Pancreas (tissue), 10 donors: ENCODE results near the gene BRSK2. TPM values are rescaled to one million over a fixed set of nuclear protein-coding genes. Genes with fewer than 3 reads are reported as not detected.

ENCODE experiments used
- ATAC-seq, 4 donors: fragments of 200-7000 bp; cut with Tn5 transposase; one replicate each; pipeline versions ENCODE4 v1.8.0 to v1.9.1; 2020; ENCODE audit warnings: mild to moderate bottlenecking in 4 of 4, moderate library complexity in 4 of 4
- DNase-seq, 6 donors: peaks; one replicate each; pipeline ENCODE4 v3.0.0-alpha.2; 2020
- FAIRE-seq: peaks from 2 replicates; lab custom pipeline; 2012; peaks lifted over from hg19 to GRCh38; lab: Jason Lieb, UNC
- H3K27ac ChIP-seq, 4 donors: fragments of 200-600 bp; sonication (generic); 1 replicate in 3 of 4; 2 replicates in 1 of 4; pipeline versions ENCODE4 v1.5.0 to v1.8.0; 2020
- H3K27me3 ChIP-seq, 4 donors: fragments of 200-600 bp; one replicate each; pipeline ENCODE4 v1.8.0; 2021
- H3K36me3 ChIP-seq, 3 donors: fragments of 200-600 bp; sonication (generic) in 1 of 3; one replicate each; pipeline versions ENCODE4 v1.5.0 to v1.8.0; 2020 to 2021
- H3K4me1 ChIP-seq, 3 donors: fragments of 200-600 bp; one replicate each; pipeline ENCODE4 v1.8.0; 2021
- H3K4me3 ChIP-seq, 4 donors: fragments of 200-600 bp; sonication (generic) in 2 of 4; one replicate each; pipeline versions ENCODE4 v1.5.0 to v1.8.0; 2020 to 2021
- H3K9me3 ChIP-seq, 4 donors: fragments of 200-600 bp; one replicate each; pipeline ENCODE4 v1.8.0; 2021
- WGBS, 2 donors: extraction: QIAGEN DNeasy Blood & Tissue Kit; methylation state at CpG; one replicate each; pipeline ENCODE4 v1.1.7; 2013; 5-methylcytosine and 5-hydroxymethylcytosine counted together
- intact Hi-C, 3 donors: fragments of 100-400 bp; cut with DNase I; formaldehyde crosslinking; loops; one replicate each; pipeline versions ENCODE4 v1.11.1 to v1.14.2; 2022
- polyA plus RNA-seq, 2 donors: library from polyadenylated mRNA; stranded (reverse); fragments of 200-250 nt; gene quantifications; one replicate each; pipeline ENCODE4 v1.2.3, GENCODE V29; 2013
- total RNA-seq, 6 donors: library from RNA; stranded (reverse); fragmentation: NEBNext Ultra II Directional in 4 of 6; extraction: Animal tissue kit (Norgen Biotek cat#: 25700) in 4 of 6; gene quantifications; one replicate each; pipeline versions ENCODE4 v1.2.1 to v1.2.4, GENCODE V29; 2021 to 2023
- TF ChIP-seq, protein P1 (sequence below), 4 donors: fragments of 200-600 bp; sonication (generic) in 3 of 4; IDR thresholded peaks; one replicate each; pipeline versions ENCODE4 v1.5.0 to v1.8.0; 2021; ENCODE audit warnings: antibody characterized with exemption in 4 of 4
- donor health status: healthy with polysubstance abuse.
- donor health status: DM: no; HTN: no; CAD: no; lungs with moderate emphysema.
- donor health status: DM: no; HTN: no; CAD: no.
- donor health status: control.
- donor health status: control.
- donor health status: Bipolar disorder and iron deficiency.
- donor health status: DM: yes; HTN: yes; CAD: no.
- donor health status: DM: no; HTN: no; CAD: no.
- donor health status: DM: no; HTN: no; CAD: no.
- donor health status: DM: yes; HTN: yes; CAD: no.

The BRSK2 gene
- total and polyA plus RNA-seq, 8 donors: 44.2 to 215 (median 70.9) TPM

DNA sequence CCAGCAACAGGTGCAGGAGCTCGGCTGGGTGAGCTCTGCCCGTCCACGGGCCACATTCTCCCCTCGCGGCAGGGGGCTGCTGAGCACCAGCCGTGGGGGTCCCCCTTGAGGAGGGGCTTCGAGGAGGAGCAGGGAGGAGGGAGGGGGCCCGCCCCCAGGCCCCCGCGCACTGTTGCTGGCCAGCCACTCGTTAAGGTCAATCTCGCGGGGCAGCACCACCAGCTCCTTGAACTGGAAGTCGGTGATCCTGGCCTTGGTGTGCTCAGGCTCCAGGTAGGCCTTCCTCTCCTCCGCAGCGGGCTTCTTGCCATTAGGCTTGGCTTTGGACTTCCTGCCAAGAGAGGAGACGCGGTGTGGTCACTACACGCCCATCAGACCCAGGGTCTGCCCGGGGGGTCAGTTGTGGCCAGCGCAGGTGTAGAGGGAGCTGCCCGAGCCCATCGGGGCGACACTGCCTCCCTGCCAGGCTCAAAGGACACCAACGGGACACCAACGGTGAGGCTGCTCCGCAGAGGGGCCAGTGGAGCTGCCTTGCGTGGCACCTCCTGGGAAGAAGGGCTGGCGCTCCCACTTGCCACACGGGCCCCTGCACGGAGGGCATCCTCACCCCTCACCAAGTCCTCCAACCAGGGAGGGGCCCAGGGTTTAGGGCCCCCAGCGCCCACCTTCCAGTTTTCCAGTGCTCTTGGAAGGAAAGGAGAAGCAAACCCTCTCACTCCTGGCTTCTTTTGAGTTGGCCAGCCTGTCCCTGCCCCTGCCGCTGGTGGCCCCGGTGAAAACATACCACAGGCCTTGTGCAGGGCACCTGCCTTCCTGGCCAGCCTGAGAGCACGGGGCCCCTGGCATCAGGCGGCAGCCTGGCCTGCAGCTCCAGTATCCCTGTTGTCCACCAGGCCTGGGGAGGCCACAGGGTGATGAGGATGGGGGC lies 91.1 kb downstream of the BRSK2 start:
- Histone ChIP-seq H3K4me1 (no peaks in the 10 kb centered on the region), H3K4me3 (no peak overlapping the region), H3K36me3 (peaks cover 0 to 5% (median 0%) of the 10 kb centered on the region in 3 donors), H3K27me3 (no peaks in the 10 kb centered on the region), H3K27ac (no peak overlapping the region), H3K9me3 (no peaks in the 10 kb centered on the region)
- intact Hi-C loops: no loop called here
- TF ChIP-seq, protein P1, sequence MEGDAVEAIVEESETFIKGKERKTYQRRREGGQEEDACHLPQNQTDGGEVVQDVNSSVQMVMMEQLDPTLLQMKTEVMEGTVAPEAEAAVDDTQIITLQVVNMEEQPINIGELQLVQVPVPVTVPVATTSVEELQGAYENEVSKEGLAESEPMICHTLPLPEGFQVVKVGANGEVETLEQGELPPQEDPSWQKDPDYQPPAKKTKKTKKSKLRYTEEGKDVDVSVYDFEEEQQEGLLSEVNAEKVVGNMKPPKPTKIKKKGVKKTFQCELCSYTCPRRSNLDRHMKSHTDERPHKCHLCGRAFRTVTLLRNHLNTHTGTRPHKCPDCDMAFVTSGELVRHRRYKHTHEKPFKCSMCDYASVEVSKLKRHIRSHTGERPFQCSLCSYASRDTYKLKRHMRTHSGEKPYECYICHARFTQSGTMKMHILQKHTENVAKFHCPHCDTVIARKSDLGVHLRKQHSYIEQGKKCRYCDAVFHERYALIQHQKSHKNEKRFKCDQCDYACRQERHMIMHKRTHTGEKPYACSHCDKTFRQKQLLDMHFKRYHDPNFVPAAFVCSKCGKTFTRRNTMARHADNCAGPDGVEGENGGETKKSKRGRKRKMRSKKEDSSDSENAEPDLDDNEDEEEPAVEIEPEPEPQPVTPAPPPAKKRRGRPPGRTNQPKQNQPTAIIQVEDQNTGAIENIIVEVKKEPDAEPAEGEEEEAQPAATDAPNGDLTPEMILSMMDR (IDR thresholded peaks at IDR 0.05): no peak
- no peak for FAIRE-seq
- WGBS, 2 donors: 92 to 93% methylated on average over 36 of the region's 36 CpGs
- ATAC-seq: no peak
- DNase-seq: peak in 3 of 6 donors; percentile 28 to 69 (median 50)

DNA sequence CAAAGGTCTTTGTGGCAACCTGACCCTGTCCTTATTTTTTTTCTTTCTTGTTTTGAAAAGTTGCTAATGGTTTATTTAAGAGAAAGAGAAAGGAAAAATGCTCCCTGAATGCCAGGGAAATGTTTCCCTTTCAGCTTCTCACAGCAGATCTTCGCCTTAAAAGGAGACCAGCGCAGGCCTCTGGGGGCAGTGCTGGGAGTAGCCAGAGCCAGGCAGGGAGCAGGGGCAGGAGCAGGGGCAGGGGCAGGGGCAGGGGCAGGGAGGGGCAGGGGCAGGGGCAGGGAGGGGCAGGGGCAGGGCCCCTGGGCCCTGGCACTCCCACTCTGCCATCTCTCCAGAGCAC lies 91.7 kb downstream of the BRSK2 start:
- no peaks in the 10 kb centered on the region for H3K9me3 ChIP-seq
- no peak overlapping the region for H3K27ac ChIP-seq
- peaks cover 0 to 2% (median 0%) of the 10 kb centered on the region in 3 donors for H3K36me3 ChIP-seq
- 96 to 97% methylated on average over 2 of the region's 2 CpGs for WGBS, 2 donors
- FAIRE-seq (no peak), ATAC-seq (no peak), DNase-seq (no peak)
- H3K27me3 ChIP-seq: no peaks in the 10 kb centered on the region
- TF ChIP-seq, protein P1 (IDR thresholded peaks at IDR 0.05): no peak
- intact Hi-C loops: no loop called here
- H3K4me1 ChIP-seq: peaks cover 0 to 4% (median 0%) of the 10 kb centered on the region in 3 donors
- no peak overlapping the region for H3K4me3 ChIP-seq

DNA sequence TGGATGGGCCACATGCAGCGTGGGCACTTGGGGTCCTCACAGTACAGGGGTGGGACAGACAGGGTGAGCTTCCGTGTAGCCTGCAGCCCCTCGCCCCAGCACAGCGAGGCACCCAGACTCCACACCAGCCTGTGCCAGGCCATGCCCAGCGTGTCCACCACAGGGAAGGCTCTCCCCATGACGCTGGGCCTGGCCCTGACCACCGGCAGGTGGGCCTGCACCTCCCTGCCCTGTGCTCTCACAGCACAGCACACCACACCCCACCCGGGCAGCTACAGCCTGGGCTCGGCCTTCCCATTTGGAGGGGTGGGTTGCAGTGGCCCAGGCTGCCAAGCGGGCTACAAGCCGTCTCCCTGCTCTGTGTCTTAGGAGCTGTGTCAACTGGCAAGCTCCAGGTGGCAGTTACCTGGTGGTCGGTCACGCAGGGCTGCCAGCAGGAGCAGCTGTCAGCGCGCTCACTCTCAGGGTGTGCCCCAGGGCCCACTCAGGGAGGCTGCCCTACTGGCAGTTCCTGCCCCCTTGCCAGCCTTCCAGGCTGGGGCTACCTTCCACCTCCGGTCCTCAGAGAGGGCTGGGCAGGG lies 92.2 kb downstream of the BRSK2 start:
- intact Hi-C loops: no loop called here
- Histone ChIP-seq H3K4me3 (no peak overlapping the region), H3K36me3 (no peaks in the 10 kb centered on the region), H3K4me1 (peaks cover 0 to 5% (median 1%) of the 10 kb centered on the region in 3 donors), H3K27me3 (no peaks in the 10 kb centered on the region), H3K9me3 (no peaks in the 10 kb centered on the region), H3K27ac (no peak overlapping the region)
- TF ChIP-seq, protein P1 (IDR thresholded peaks at IDR 0.05): no peak
- 93 to 94% methylated on average over 16 of the region's 16 CpGs for WGBS, 2 donors
- DNase-seq (peak in 3 of 6 donors; percentile 14 to 60 (median 48)), ATAC-seq (no peak), FAIRE-seq (no peak)

DNA sequence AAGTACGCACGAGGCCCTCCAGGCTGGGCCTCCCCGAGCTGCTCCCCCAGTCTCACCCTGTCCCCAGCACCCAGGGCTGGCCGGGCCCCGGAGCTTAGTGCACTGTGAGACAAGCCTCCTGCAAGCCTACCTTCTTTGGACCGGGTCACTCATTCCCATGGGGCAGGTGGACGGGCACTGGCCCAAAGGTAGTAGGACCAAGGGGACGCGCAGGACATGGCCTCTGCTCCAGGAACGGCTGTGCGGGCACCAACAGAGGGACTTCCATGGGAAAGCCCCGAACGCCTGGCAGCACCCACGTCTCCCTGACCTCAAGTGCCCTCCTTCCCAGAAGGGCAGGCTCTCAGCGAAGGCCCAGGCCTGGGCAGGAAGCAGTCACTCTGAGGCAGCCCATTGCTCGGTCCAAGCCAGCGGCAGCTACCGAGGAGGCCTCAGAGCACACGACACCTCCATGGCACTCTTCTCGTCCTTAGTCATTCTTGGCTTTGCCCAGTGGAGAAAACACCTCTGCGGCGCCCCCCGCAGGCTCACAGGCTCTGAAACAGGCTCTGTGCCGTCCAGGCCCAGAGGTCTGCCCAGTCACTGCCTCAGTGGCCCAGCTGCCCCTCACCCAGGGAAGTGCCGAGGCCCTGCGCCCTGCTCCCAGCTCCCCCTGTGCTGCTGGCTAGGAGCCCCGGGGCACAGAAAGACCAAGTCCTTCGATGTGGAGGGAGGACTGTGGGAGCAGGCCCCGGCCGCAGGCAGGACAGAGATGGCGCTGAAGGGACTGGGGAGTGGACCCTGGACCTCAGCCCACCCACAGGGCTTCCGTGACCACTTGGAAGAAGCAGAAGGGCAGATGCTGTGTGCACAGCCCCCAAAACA lies 93.1 kb downstream of the BRSK2 start:
- FAIRE-seq (no peak), ATAC-seq (no peak), DNase-seq (peak in 3 of 6 donors; percentile 26 to 72 (median 54))
- Histone ChIP-seq H3K4me1 (peaks cover 0 to 9% (median 5%) of the 10 kb centered on the region in 3 donors), H3K27me3 (no peaks in the 10 kb centered on the region), H3K9me3 (no peaks in the 10 kb centered on the region), H3K4me3 (no peak overlapping the region), H3K36me3 (no peaks in the 10 kb centered on the region), H3K27ac (no peak overlapping the region)
- WGBS, 2 donors: 87 to 89% methylated on average over 32 of the region's 32 CpGs
- intact Hi-C loops: no loop called here
- TF ChIP-seq, protein P1 (IDR thresholded peaks at IDR 0.05): no peak
